ENCODE measurements around the gene CHCT1.

DNA sequence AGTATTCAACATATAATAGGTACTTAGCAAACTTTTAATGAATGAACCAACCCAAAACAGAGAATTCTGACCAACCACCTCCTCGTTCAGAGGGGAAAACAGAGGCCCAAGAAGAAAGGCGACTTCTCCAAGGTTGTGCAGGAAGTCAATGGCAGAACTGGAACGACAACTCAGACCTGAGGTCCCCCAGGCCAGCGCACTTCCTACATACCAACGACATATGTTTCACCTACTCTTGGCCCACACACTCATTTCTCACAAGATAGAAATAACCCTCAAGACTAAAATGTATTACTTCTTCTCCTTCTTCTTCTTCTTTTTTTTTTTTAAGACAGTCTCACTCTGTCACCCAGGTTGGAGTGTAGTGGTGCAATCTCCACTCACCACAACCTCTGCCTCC is 14.4 kb downstream of the CHCT1 start:
- TF ChIP-seq, protein P1, sequence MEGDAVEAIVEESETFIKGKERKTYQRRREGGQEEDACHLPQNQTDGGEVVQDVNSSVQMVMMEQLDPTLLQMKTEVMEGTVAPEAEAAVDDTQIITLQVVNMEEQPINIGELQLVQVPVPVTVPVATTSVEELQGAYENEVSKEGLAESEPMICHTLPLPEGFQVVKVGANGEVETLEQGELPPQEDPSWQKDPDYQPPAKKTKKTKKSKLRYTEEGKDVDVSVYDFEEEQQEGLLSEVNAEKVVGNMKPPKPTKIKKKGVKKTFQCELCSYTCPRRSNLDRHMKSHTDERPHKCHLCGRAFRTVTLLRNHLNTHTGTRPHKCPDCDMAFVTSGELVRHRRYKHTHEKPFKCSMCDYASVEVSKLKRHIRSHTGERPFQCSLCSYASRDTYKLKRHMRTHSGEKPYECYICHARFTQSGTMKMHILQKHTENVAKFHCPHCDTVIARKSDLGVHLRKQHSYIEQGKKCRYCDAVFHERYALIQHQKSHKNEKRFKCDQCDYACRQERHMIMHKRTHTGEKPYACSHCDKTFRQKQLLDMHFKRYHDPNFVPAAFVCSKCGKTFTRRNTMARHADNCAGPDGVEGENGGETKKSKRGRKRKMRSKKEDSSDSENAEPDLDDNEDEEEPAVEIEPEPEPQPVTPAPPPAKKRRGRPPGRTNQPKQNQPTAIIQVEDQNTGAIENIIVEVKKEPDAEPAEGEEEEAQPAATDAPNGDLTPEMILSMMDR (IDR thresholded peaks at IDR 0.05), result no peak
- no peak for TF ChIP-seq POLR2A (IDR thresholded peaks at IDR 0.05)
